Brain pericyte (primary cell): ENCODE results near the gene C16orf87.

ENCODE experiments used
- DNase-seq: peaks from one replicate; pipeline ENCODE4 v3.0.0-alpha.2; 2012; ENCODE audit warnings: low read depth, low spot score

Gene C16orf87

DNA sequence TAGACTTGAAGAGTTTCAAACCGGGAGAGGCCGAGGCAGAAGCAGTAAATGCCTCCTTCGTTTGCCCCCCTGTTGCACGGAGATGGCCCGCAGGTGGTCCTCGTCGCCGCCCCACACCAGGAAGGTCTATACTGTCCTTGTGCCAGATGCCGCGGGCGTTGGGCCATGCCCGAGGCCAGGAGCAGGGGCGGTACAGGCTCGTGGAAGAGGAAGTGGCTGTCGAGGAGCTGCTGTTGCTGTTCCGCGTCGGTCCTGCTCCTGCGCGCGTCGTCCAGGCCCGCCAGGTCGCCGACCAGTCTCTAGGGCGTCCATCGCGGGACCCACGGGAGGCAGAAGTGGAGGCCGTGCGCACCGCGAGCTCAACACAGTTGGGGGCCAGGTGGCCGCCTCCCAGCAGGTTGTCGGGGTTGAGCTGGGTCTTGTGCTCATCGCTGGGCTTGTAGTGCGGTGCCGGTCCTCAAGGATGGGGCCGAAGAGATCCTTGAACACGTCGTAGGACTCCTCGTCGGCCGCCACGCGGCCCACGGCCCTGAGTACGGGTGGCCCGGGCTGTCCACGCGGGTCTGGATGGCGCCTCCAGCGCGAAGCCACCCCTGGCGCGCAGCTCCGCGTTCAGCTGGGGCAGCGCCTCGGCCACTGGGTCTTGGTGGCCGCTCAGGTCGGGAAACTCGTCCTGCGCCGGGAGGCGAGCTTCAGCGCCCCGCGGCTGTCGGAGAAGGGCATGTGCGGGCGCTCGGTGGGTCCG lies 13.1 kb upstream of the C16orf87 start:
- no peak for DNase-seq

DNA sequence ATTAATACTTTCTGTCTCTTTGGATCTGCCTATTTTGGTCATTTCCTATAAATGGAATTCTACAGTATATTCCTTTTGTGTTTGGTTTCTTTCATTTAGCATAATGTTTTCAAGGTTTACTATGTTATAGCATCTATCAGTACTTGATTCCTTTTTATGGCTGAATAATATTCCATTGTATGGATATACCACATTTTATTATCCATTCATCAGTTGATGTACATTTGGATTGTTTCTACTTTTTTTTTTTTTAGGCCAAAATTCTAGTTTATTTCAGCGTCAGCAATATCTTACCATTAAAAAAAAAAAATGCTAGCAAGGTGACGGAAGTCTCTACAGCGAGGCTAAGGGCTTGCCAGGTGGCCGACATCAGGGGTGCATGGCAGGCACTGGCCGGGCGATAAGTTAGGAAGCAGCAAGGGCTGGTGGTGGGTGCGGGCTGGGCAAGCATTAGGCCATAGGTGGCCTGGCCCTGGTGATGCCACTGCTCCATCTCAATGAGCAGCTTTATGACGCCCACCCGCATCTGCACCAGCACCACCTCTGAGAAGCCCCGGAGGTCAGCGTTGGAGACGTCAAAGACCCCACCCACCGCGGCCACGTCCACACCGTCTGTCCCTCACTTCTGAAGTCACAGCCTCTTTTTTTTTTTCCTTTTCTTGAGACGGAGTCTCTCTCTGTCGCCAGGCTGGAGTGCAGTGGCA lies 11.4 kb upstream of the C16orf87 start:
- DNase-seq: no peak

DNA sequence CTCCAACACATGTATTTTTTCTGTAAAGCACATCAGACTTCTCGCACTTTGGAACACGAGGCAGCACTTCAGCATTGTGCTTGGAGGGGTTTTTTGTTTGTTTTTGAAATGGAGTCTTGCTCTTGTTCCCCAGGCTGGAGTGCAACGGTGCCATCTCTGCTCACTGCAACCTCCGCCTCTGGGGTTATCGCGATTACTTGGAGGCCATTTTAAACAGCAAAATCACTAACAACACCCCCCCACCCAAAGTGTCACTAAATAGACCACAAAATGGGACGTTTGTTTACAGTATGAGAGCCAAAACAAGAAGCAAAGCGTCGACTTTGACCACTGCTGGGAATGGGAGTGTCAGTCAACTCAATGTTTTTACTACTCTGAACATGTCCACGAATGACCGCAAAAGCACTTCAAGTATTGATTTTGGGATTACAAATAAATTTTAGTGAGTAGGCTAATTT lies 9.0 kb upstream of the C16orf87 start:
- DNase-seq: no peak

DNA sequence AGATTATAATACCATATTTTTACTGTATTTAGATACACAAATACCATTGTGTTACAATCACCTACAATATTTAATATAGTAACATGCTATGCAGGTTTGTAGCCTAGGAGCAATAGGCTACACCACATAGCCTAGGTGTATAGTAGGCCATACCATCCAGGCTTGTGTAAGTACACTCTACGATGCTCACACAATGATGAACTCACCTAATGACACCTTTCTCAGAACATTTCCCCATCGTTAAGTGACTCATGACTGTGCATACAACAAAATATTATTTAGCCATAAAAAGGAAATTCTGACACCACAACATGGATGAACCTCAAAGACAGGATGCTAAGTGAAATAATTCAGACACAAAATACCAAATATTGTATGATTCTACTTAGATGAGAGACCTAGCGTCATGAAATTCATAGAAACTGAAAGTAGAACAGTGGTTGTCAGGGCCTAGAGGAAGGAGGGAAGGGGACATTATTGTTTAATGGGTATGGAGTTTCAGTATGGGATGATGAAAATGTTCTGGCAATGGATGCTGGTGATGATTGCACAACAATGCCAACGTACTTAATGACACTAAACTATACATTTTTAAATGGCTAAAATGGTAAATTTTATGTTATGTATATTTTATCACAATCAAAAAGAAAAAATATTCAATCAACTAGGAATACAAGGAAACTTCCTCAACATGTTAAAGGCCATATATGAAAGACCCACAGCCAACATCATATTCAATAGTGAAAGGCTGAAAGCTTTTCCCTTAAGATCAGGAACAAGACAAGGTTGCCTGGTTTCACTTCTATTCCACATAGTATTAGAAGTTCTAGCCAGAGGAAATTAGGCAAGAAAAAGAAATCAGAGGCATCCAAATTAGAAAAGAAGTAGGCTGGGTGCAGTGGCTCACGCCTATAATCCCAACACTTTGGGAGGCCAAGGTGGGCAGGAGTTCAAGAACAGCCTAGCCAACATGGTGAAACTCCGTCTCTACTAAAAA lies 5.9 kb upstream of the C16orf87 start:
- DNase-seq: no peak

DNA sequence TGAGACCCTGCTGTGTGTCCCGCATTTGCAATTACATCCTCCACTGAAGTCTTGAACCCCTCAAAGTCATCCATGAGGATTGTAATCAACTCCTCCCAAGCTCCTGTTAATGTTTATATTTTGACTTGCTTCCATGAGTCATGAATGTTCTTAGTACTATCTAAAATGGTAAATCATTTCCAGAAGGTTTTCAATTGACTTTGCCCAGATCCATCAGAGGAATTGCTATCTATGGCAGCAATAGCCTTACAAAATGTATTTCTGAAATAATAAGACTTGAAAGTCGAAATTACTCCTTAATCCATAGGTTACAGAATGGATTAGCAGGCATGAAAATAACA lies 2.5 kb upstream of the C16orf87 start:
- no peak for DNase-seq

DNA sequence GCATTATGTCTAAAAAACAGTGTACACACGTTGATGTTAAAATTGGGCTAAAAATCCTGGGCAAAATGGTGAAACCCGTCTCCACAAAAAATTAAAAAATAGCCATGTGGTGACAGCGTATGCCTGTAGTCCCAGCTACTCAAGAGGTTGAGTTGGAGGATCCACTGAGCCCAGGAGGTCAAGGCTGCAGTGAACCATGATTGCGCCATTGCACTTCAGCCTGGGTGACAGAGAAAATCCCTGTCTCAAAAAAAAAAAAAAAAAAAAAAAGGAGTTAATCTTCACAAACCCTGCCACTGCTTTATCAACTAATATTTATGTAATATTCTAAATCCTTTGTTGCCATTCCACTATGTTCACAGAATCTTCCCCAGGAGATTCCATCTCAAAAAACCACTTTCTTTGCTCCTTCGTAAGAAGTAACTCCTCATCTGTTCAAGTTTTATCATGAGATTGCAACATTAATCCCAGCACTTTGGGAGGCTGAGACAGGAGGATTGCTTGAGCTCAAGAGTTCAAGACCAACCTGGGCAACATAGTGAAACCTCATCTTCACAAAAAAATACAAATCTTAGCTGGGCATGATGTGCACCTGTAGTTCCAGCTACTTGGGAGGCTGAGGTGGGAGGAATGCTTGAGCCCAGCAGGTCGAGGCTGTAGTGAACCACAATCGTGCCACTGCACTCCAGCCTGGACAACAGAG lies 1.9 kb upstream of the C16orf87 start:
- no peak for DNase-seq

DNA sequence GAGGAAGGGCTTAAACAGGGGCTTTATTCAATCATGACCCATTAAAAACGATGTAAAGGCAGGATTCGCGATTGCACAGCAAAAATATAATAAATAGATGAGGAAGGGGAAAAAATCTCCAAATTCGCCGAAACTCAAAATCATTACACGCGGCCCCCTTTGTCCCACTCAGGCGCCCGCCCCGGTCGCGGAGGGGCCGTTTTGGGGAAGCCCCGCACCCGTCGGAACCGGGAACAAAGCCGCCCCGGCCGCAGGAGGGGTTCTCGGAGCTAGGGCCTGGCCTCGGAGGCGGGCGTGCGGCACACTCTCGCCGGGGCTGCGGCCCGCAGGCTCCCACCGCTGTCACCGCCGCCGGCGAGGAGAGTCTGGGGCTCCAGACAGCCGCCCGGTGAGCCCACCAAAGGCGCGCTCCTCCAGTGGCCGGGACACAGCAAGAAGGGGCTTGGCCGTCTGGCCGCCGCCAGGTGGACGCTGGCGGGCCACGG lies 521 bp downstream of the C16orf87 start:
- DNase-seq: no peak

DNA sequence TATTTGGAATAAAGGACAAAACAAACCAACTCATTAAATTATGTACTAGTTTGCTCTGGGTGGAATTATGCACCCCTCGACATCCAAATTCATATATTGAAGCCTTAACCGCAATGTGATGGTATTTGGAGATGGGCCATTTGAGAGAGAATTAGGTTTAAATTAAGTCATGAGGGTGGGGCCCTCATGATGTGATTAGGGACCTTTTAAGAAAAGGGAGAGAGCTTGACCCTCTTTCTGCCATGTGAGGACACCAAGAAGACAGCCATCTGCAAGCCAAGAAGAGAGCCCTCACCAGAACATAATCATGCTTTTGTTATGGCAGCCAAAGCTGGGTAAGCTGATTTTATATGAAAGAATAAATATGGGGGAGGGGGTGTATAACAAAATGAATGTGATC lies 2.0 kb downstream of the C16orf87 start:
- DNase-seq: no peak

DNA sequence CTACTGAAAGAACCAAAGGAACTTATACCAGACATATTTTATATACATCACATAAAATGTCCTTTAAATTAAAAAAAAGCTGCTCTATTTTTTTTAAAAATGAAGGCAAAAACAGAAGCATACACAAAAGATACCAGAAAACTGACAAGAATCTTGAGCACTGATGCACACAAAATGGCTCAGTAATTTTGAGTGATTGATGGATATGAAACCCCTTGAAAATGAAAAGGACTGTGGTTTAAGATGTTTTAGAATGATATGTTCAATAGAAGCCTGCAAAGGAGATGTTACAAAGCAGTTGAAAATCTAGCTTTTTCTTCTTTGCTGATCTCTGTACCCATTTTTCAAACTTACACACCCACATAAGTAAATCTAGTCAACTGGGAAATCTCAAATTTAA lies 2.7 kb downstream of the C16orf87 start:
- DNase-seq: no peak

DNA sequence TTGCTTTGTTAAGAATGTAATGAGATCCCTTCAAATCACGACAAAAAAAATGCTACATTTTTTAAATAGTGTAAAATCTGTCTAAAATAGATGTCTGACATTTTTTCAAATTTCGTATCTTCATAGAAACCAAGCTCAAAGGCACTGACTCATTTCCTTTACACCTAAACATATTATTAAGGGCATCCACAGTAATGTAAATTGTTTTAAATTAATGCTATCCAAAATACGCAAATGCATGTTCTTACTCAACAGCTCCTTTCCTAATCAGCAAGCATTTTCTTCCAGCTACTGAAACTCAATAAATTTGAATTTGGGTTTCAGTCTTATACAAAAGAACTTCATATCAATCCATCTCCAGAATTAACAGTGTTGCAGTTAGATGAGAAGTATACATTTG lies 4.3 kb downstream of the C16orf87 start:
- DNase-seq: no peak

DNA sequence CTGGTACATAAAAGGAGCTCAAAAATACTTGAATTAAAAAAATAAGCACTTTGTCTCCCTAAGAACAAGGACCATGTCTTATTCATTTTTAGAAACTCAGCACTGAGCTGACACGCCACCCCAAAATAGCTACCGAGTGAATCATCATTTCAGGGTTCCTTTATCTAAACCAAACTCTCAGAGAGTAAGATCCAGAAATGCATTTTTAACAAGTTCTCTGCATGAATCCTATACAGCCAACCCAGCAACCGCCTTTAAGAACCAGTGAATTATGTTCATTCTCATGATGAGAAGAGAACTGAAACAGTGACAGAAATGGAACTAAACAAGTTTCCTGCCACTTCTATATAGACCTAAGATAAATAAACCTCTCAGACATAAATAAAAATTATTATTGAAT lies 8.7 kb downstream of the C16orf87 start:
- no peak for DNase-seq

DNA sequence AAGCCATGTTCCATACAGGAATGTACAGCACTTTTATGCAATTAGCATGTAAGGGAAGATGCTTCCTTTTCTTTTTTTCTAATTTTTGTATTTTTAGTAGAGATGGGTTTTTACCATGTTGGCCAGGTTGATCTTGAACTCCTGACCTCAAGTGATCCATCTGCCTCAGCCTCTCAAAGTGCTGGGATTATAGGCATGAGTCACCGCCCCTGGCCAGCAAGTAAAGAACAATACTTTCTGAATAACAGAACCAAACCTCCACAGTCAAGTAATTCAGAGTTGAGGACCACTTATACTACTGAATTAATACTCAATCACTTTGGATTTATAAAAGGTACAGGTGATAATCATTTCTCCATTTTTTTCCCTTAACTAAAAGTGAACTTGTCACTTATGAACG lies 13.0 kb downstream of the C16orf87 start:
- no peak for DNase-seq

DNA sequence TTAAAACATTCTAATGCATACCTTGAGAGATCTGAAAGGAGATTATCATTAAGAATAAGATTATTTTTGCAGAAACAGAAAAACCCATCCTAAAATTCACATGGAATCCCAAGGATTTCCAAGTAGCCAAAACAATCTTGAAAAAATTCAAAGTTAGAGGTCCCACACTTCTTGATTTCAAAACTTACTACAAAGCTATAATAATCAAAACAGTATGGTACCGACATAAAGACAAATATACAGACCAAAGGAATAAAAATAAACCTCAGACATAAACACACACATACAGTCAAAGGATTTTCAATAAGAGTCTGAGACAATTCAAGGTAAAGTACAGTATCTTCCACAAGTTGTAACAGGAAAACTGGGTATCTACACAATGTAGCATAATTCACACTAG lies 16.2 kb downstream of the C16orf87 start:
- DNase-seq: no peak

DNA sequence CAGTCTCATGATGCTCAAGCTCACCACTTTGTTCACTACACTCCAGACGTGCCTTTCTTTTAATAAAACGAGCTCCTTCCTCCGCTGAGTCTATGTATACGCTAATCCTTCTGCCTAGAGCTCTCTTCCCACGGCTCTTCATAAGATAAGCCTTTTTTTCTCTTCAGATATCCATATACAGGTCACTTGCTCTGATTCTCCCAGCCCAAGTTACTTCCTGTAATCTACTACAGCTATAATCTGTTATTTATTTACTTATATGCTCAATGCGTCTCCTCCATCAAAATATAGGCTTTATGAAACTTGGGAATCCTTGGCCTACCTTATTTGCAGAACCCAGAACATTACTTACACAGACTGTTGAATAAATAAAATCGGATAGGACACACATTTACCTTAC lies 17.4 kb downstream of the C16orf87 start:
- DNase-seq: no peak

DNA sequence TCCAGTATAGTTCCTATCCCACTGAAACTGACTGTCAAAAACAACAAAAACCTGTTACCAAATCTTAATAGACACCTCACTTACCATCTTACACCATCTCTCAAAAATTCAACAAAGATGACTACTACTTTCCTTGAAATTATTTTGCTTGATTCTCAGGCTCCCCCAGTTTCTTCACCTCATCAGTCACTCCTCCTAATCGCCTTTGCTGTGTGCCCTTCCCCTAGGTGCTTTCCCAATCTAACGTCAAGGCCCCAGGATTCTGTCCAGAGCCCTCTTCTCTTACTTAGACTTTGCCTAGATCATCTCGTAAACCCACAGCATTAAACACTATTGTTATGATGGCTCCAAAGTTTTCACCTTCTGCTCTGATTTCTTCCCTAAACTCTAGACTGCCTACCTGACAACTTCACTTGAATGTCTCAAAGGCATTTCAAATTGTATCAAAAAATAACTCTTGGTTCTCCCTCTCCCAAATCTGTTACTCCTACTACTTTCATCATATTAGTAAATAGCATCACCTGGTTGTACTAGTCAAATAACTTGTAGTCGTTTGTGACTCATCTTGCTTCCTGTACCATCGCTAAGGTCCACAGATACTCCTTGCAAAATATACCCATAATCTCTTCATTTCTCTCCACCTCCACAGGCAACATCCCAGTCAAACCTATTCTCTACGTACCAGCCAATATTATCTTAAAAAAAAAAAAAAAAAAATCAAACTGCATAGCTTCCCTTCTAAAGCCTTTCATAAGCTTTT lies 18.0 kb downstream of the C16orf87 start:
- no peak for DNase-seq

DNA sequence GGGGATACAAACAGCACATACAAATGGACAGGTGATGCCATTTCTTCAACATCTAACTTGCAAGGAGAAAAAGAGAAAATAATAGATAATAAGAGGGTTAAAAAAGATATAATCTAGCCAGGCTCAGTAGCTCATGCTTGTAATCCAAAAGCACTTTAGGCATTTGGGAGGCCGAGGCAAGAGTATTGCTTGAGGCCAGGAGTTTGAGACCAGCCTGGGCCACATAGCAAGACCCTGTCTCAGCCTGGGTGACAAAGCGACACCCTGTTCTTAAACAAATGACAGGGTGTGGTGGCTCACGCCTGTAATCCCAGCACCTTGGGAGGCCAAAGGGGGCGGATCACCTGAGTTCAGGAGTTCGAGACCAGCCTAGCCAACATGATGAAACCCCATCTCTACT lies 19.3 kb downstream of the C16orf87 start:
- no peak for DNase-seq

DNA sequence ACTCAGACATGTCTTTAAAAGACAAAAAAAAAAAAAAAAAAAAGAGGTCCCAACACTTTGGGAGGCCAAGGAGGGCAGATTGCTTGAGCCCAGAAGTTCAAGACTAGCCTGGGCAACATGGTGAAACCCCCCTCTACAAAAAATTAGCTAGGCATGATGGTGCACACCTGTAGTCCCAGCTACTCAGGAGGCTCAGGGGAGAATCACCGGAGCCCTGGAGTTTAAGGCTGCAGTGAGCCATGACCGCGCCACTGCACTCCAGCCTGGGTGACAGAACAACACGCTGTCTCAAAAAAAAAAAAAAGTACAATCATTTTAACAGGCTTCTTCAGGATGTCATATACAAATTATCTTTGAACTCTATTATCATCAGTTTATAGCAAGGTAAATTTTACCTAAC lies 22.0 kb downstream of the C16orf87 start:
- no peak for DNase-seq

DNA sequence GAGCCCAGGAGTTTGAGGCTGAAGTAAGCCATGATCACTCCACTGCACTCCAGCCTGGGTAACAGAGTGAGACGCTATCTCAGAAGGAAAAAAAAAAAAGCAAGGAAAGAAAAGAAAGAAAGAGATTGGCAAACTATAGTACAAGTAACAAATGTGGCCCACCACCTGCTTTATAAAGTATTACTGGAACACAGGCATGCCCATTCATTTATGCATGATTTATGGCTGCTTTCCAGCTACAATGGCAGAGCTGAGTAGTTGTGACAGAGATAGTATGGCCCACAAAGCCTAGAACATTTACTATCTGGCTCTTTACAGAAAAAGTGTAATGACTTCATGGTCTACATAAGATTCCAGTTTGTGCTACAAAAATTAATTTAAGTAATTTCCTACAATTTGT lies 23.6 kb downstream of the C16orf87 start:
- no peak for DNase-seq

DNA sequence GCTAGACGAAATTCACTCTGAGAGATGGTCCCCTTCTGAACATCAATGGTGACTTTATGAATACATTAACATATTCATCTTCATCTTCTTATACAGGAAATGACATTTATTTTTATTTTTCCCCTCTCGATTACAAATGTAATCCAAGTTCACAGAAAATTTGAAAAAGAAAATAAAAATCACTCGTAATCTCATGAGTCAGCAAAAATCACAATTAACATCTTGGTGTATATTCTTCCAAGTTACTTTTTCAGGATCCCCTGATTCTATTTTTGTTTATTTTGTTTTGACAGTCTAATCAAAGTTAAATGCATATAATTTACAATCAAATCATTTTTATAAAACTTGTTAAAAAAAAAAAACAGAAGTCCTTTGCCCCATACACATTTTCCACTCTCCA lies 27.6 kb downstream of the C16orf87 start:
- no peak for DNase-seq

DNA sequence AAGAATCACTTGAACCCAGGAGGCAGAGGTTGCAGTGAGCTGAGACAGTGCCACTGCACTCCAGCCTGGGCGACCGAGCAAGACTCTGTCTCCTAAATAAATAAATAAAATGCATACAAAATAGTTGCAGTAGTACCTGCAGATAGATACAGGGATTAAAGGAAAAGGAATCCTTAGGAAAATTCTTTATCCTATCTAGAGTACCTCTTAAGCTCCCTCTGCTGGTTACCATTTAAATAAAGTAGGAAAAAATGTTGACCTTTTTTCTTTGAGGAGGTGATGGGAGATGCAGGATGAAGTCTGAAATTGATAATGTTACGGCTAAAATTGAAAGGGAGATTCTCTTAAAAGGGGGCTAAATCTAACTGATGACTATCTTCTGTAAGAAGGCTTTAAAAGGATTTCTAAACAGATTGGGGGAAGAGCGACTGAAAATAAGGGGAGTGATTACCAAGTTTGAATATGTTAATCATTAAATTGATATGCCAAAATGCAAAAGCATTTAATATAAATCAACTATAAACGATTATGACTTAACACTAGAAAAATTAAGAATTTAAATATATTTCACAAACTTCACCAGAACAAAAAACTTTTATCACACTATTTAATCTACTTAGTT lies 29.4 kb downstream of the C16orf87 start:
- no peak for DNase-seq
